Cerebellar nuclear complex (tissue), 1 donor: ENCODE measurements around the gene ZSCAN31.
A peak's percentile ranks its signal among the peaks of the same experiment; 100 is the strongest.

ENCODE experiments used
- DNase-seq, 2 experiments: peaks; one replicate each; lab custom pipeline; 2025; lab: John Stamatoyannopoulos, UW

Gene ZSCAN31

GRCh38 chr6:28353356-28353755 lies 17.4 kb upstream of the ZSCAN31 start:
- no peak for DNase-seq

- DNase-seq, result no peak
Observed at GRCh38 chr6:28351493-28351925, 15.6 kb upstream of the ZSCAN31 start.

GRCh38 chr6:28351087-28351486 lies 15.1 kb upstream of the ZSCAN31 start:
- DNase-seq, result no peak

- DNase-seq, result peak in 1 of 2 experiments; percentile 63
Observed at GRCh38 chr6:28349892-28350737, 14.2 kb upstream of the ZSCAN31 start, which contains the start of gene ZKSCAN3. Gene ZKSCAN3 (plus strand): TSS chr6:28349947. CDS start chr6:28359587, 9,640 bp downstream.

GRCh38 chr6:28349344-28349891 lies 13.5 kb upstream of the ZSCAN31 start:
- DNase-seq, result no peak

GRCh38 chr6:28347119-28347518 lies 11.2 kb upstream of the ZSCAN31 start:
- DNase-seq, result no peak

GRCh38 chr6:28345201-28345600 lies 9.3 kb upstream of the ZSCAN31 start:
- no peak for DNase-seq

GRCh38 chr6:28343898-28344677 lies 8.1 kb upstream of the ZSCAN31 start:
- DNase-seq, result no peak

- no peak for DNase-seq
Observed at GRCh38 chr6:28340310-28341095, 4.6 kb upstream of the ZSCAN31 start.

GRCh38 chr6:28337121-28337520 lies 1.2 kb upstream of the ZSCAN31 start:
- DNase-seq, result no peak

GRCh38 chr6:28336284-28337120 lies 554 bp upstream of the ZSCAN31 start:
- DNase-seq, result no peak

- no peak for DNase-seq
Observed at GRCh38 chr6:28335040-28335563, 846 bp downstream of the ZSCAN31 start.

- no peak for DNase-seq
Observed at GRCh38 chr6:28334286-28335039, 1.5 kb downstream of the ZSCAN31 start.

- DNase-seq, result no peak
Observed at GRCh38 chr6:28333599-28334018, 2.3 kb downstream of the ZSCAN31 start.

- no peak for DNase-seq
Observed at GRCh38 chr6:28333047-28333446, 2.9 kb downstream of the ZSCAN31 start.

- no peak for DNase-seq
Observed at GRCh38 chr6:28330041-28330440, 5.9 kb downstream of the ZSCAN31 start.

GRCh38 chr6:28326371-28326948 lies 9.5 kb downstream of the ZSCAN31 start:
- no peak for DNase-seq

GRCh38 chr6:28323813-28324424 lies 12.0 kb downstream of the ZSCAN31 start:
- no peak for DNase-seq

GRCh38 chr6:28322661-28323060 lies 13.3 kb downstream of the ZSCAN31 start:
- DNase-seq, result no peak
